ENCODE measurements around the gene AOX1.

- TF ChIP-seq CTCF (IDR thresholded peaks at IDR 0.05; ENCODE audit: insufficient read depth, low read depth, low read length) (no peak), EZH2 (IDR thresholded peaks at IDR 0.05; ENCODE audit: insufficient read depth, low read length) (no peak)
These were observed 123.1 kb downstream of the AOX1 start for GRCh38 chr2:200708943-200709342.
